Activated T-cell treated with anti-CD3 and anti-CD28 coated beads, Interleukin-2, amount 50 U/mL, for 4 hours (primary cell): ENCODE data around the gene HCN3. TPM values are rescaled to one million over a fixed set of nuclear protein-coding genes. Genes with fewer than 3 reads are reported as not detected.

ENCODE experiments used
- total RNA-seq, 3 donors: library from RNA; stranded (reverse); gene quantifications; one replicate each; pipeline ENCODE4 v1.2.1, GENCODE V29; 2021

HCN3 gene
- total RNA-seq, 3 donors from 2014 or later = 1.1 to 1.3 (median 1.3) TPM

Other genes starting within 250 kb of the HCN3 start
- under 1 TPM in 1 of 3 donors, not detected in 2; 0.08 TPM for gene DCST2, start 243.7 kb upstream of the HCN3 start, total RNA-seq
- gene DCST1, start 243.6 kb upstream of the HCN3 start, total RNA-seq = not detected
- gene ADAM15, start 226.1 kb upstream of the HCN3 start, total RNA-seq = 10 to 100 TPM; 46.3 to 63.4 (median 48.8) TPM
- 1 to 10 TPM; 4.2 to 4.5 (median 4.3) TPM for gene EFNA4, start 213.7 kb upstream of the HCN3 start, total RNA-seq
- gene EFNA3, start 198.6 kb upstream of the HCN3 start, total RNA-seq = 1 to 10 TPM in 2 of 3 donors, under 1 TPM in 1; 0.84 to 2.0 (median 1.1) TPM
- gene EFNA1, start 149.6 kb upstream of the HCN3 start, total RNA-seq = under 1 TPM; 0.30 to 0.61 (median 0.32) TPM
- gene SLC50A1, start 141.6 kb upstream of the HCN3 start, total RNA-seq = 10 to 100 TPM; 29.1 to 36.0 (median 33.5) TPM
- gene DPM3, start 136.9 kb upstream of the HCN3 start, total RNA-seq = 10 to 100 TPM; 28.2 to 39.2 (median 33.0) TPM
- 100 to 1,000 TPM; 191 to 204 (median 193) TPM for gene KRTCAP2, start 104.2 kb upstream of the HCN3 start, total RNA-seq
- gene TRIM46, start 103.6 kb upstream of the HCN3 start, total RNA-seq = 1 to 10 TPM; 3.5 to 4.4 (median 3.5) TPM
- 1 to 10 TPM; 3.0 to 4.1 (median 3.7) TPM for gene THBS3, start 69.6 kb upstream of the HCN3 start, total RNA-seq
- 10 to 100 TPM; 77.4 to 88.6 (median 77.7) TPM for gene MTX1, start 68.8 kb upstream of the HCN3 start, total RNA-seq
- gene ENTREP3, start 22.0 kb upstream of the HCN3 start, total RNA-seq = 10 to 100 TPM; 31.7 to 41.3 (median 39.8) TPM
- 100 to 1,000 TPM; 193 to 214 (median 208) TPM for gene SCAMP3, start 15.1 kb upstream of the HCN3 start, total RNA-seq
- 10 to 100 TPM; 64.2 to 68.4 (median 66.3) TPM for gene CLK2, start 4.0 kb upstream of the HCN3 start, total RNA-seq
- gene PKLR, start 24.0 kb downstream of the HCN3 start, total RNA-seq = under 1 TPM in 2 of 3 donors, not detected in 1; 0.13 to 0.14 TPM
- gene FDPS, start 31.4 kb downstream of the HCN3 start, total RNA-seq = 100 to 1,000 TPM; 185 to 214 (median 189) TPM
- gene RUSC1, start 43.4 kb downstream of the HCN3 start, total RNA-seq = 10 to 100 TPM; 28.1 to 31.9 (median 30.2) TPM